K562 (cell line): ENCODE measurements around the gene POLD4. TPM values are rescaled to one million over a fixed set of nuclear protein-coding genes. Genes with fewer than 3 reads are reported as not detected.

Experiments
- ATAC-seq: fragments of 200-7000 bp; cut with Tn5 transposase; 3 replicates; pipeline ENCODE4 v1.9.1; 2020; ENCODE audit warnings: moderate library complexity
- BruUV-seq: library from RNA; stranded (reverse); fragments of 400-500 nt; replicated peaks from 2 replicates; lab custom pipeline; 2021; lab: Mats Ljungman, UMichigan
- CTCF ChIA-PET: fragments of 300-600 bp; formaldehyde crosslinking; extraction: SDS; loops from one replicate; lab custom pipeline; 2021; ENCODE audit warnings: low intra/inter-chr PET ratio; lab: Yijun Ruan, JAX
- POLR2A ChIA-PET: fragments of 300-600, 350-650 bp; sonication (Branson Sonifier 250); formaldehyde crosslinking; extraction: SDS; loops from one replicate; lab custom pipeline; 2021; ENCODE audit warnings: antibody characterized with exemption, inconsistent platforms; lab: Yijun Ruan, JAX
- DNase-seq, 4 experiments: peaks; one replicate each; pipeline versions ENCODE4 v3.0.0 to v3.0.0-alpha.2; 2011 to 2018; ENCODE audit warnings: low spot score in 3 of 4, mixed read lengths in 3 of 4; ENCODE audit errors: extremely low read depth in 1 of 4
- FAIRE-seq: peaks from 2 replicates; lab custom pipeline; 2011; peaks lifted over from hg19 to GRCh38; lab: Jason Lieb, UNC
- H2AFZ ChIP-seq: 2 replicates; pipeline ENCODE4 v1.6.0; 2011; ENCODE audit warnings: low read depth, low read length, control low read depth, inconsistent platforms
- H3K27ac ChIP-seq: fragments of 200-600 bp; 3 replicates; pipeline ENCODE4 v1.8.0; 2011; ENCODE audit warnings: low read depth, mild to moderate bottlenecking, control low read depth, inconsistent platforms, low read length, moderate library complexity, mixed read lengths; ENCODE audit errors: extremely low read depth
- H3K27me3 ChIP-seq, 2 experiments: fragments of 300-600 bp in 1 of 2; 2 replicates in 1 of 2; 3 replicates in 1 of 2; pipeline versions ENCODE4 v1.6.0 to v1.8.0; 2011; ENCODE audit warnings: inconsistent platforms in 2 of 2, low read length in 2 of 2, mild to moderate bottlenecking in 1 of 2, mixed read lengths in 1 of 2, moderate library complexity in 1 of 2; ENCODE audit not compliant: control insufficient read depth in 2 of 2, insufficient read depth in 2 of 2
- H3K36me3 ChIP-seq: fragments of 300-600 bp; 3 replicates; pipeline ENCODE4 v1.8.0; 2011; ENCODE audit warnings: mild to moderate bottlenecking, low read length, inconsistent platforms; ENCODE audit not compliant: control insufficient read depth, insufficient read depth
- H3K4me1 ChIP-seq, 2 experiments: fragments of 200-600 bp in 1 of 2; replicated peaks in 1 of 2; 2 replicates in 1 of 2; 3 replicates in 1 of 2; pipeline versions ENCODE4 v1.5.1 to v1.8.0; 2011; ENCODE audit warnings: inconsistent platforms in 2 of 2, low read length in 2 of 2, mild to moderate bottlenecking in 1 of 2, mixed read lengths in 1 of 2, moderate library complexity in 1 of 2; ENCODE audit not compliant: control insufficient read depth in 2 of 2, insufficient read depth in 2 of 2
- H3K4me2 ChIP-seq: 2 replicates; pipeline ENCODE4 v1.6.1; 2011; ENCODE audit warnings: low read length, control low read depth, inconsistent platforms, mixed read lengths; ENCODE audit not compliant: insufficient read depth
- H3K4me3 ChIP-seq: fragments of 200-600 bp; sonication (generic), shearing (Covaris generic); 2 replicates; pipeline ENCODE4 v1.5.1; 2016; ENCODE audit warnings: control low read depth, inconsistent platforms
- H3K79me2 ChIP-seq: fragments of 200-600 bp; 3 replicates; pipeline ENCODE4 v1.8.0; 2011; ENCODE audit warnings: low read length, inconsistent platforms; ENCODE audit not compliant: control insufficient read depth, insufficient read depth
- H3K9ac ChIP-seq, 2 experiments: 2 replicates each; pipeline versions ENCODE4 v1.6.0 to v1.6.1; 2011; ENCODE audit warnings: low read depth in 2 of 2, low read length in 2 of 2, control low read depth in 1 of 2, inconsistent platforms in 1 of 2, mild to moderate bottlenecking in 1 of 2, mixed read lengths in 1 of 2; ENCODE audit not compliant: insufficient read depth in 1 of 2
- H3K9me1 ChIP-seq: one replicate; pipeline ENCODE4 v1.6.0; 2011; ENCODE audit warnings: inconsistent platforms, mild to moderate bottlenecking, low read length, moderate library complexity; ENCODE audit not compliant: control insufficient read depth, insufficient read depth
- H3K9me3 ChIP-seq: replicated peaks from 2 replicates; pipeline ENCODE4 v1.5.1; 2011; ENCODE audit warnings: low read depth, low read length, inconsistent platforms; ENCODE audit not compliant: control insufficient read depth, insufficient read depth
- H4K20me1 ChIP-seq: replicated peaks from 2 replicates; pipeline ENCODE4 v1.6.1; 2011; ENCODE audit warnings: low read length, inconsistent platforms, mixed read lengths; ENCODE audit not compliant: control insufficient read depth, insufficient read depth
- DPF2 ChIP-seq: fragments of 450-650 bp; IDR thresholded peaks from 2 replicates; pipeline ENCODE4 v1.6.1; 2016
- MECOM ChIP-seq: fragments of 250-450 bp; sonication (Bioruptor Pico); IDR thresholded peaks from 2 replicates; pipeline ENCODE4 v1.8.0; 2022; ENCODE audit warnings: inconsistent platforms
- MTA3 ChIP-seq: fragments of 450-650 bp; formaldehyde crosslinking; IDR thresholded peaks from 2 replicates; pipeline ENCODE4 v1.6.1; 2017; ENCODE audit warnings: mild to moderate bottlenecking, borderline replicate concordance
- OTX1 ChIP-seq: fragments of 450-650 bp; formaldehyde crosslinking; IDR thresholded peaks from 2 replicates; pipeline ENCODE4 v1.4.0; 2022; ENCODE audit warnings: mild to moderate bottlenecking
- SMARCC2 ChIP-seq: fragments of 450-650 bp; IDR thresholded peaks from 2 replicates; pipeline ENCODE4 v1.6.1; 2017; ENCODE audit warnings: antibody characterized with exemption, moderate library complexity, mild to moderate bottlenecking, low read depth
- ZNF121 ChIP-seq: sonication (generic); formaldehyde crosslinking; conservative IDR thresholded peaks from 2 replicates; pipeline ENCODE4 v1.8.0; 2022; ENCODE audit warnings: missing genetic modification reagents
- WGBS: fragments of 100-300 bp; shearing (Covaris generic); methylation state at CpG from one replicate; pipeline ENCODE4 v1.1.6; 2016; ENCODE audit warnings: low coverage, mixed read lengths; ENCODE audit not compliant: insufficient coverage; ENCODE audit errors: missing lambda C conversion rate; 5-methylcytosine and 5-hydroxymethylcytosine counted together
- in situ Hi-C: fragments of 300-500 bp; cut with MboI; formaldehyde crosslinking; loops from 4 replicates; pipeline ENCODE4 v1.15.0; 2018; ENCODE audit warnings: inconsistent platforms, mixed read lengths
- intact Hi-C: fragments of 100-400 bp; cut with micrococcal nuclease; formaldehyde crosslinking; loops from 2 replicates; pipeline ENCODE4 v1.14.2; 2022
- polyA plus RNA-seq, 8 experiments: library from polyadenylated mRNA; depleted of rRNA in 4 of 8; stranded (reverse) in 5 of 8; unstranded in 3 of 8; fragments of >200 nt; fragmentation: Nextera tagmentation in 2 of 8; fragmentation: Illumina TruSeq in 1 of 8; extraction: Ambion mirVana in 2 of 8; extraction: Trizol in 1 of 8; gene quantifications; 2 replicates each; pipeline versions ENCODE4 v1.2.1 to v1.2.3, GENCODE V29; 2011 to 2014; ENCODE audit warnings: inconsistent platforms in 1 of 8, missing spikeins in 1 of 8
- total RNA-seq, 7 experiments: library from RNA; depleted of rRNA in 6 of 7; stranded (reverse); fragments of >200 nt in 6 of 7; fragmentation: Illumina TruSeq in 2 of 7; extraction: Trizol in 2 of 7; gene quantifications; 2 replicates each; pipeline versions ENCODE4 v1.2.1 to v1.2.3, GENCODE V29; 2011 to 2021; ENCODE audit warnings: low replicate concordance in 1 of 7
- TF ChIP-seq, protein P1 (sequence below), 2 experiments: fragments of 450-650 bp in 1 of 2; sonication (generic) in 1 of 2; formaldehyde crosslinking; conservative IDR thresholded peaks; 2 replicates each; pipeline versions ENCODE4 v1.4.0 to v1.8.1; 2020 to 2022; ENCODE audit warnings: mild to moderate bottlenecking in 1 of 2, missing genetic modification reagents in 1 of 2

Gene POLD4
- total and polyA plus RNA-seq, 9 of the 15 experiments (the other 6 are each of a cell fraction or from before 2014, with no cell fraction given): 5.8 to 64.5 (median 18.3) TPM

DNA sequence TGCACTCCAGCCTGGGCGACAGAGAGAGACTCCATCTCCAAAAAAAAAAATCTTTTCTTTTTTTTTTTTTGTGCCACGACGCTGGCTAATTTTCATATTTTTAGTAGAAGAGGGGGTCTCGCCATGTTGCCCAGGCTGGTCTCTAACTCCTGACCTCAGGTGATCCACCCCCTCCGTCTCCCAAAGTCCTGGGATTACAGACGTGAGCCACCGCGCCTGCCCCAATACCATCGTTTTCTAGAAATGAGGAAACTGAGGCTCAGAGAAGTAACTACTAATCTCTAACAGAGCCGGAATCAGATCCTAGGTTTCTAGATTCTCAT lies 36.5 kb downstream of the POLD4 start:
- H3K9ac ChIP-seq: peak overlapping the region; percentile 80 to 93
- H2AFZ ChIP-seq: peak overlapping the region; percentile 95
- H3K36me3 ChIP-seq: no peaks in the 10 kb centered on the region; the same call in 2 of the 3 replicates
- FAIRE-seq (peak; percentile 48), DNase-seq (no peak), ATAC-seq (no peak)
- in situ Hi-C loops: loop anchor here (5.0 kb wide), 1 partner anchor 235 kb away; no protein-coding TSS in a partner anchor
- peak overlapping the region; percentile 80 for H3K27ac ChIP-seq
- POLR2A ChIA-PET: interaction anchor here (0.6 to 1.7 kb wide), 14 partner anchors 28 to 1596 kb away, joined by 4 to 10 read pairs (median 5); partner anchors contain the start of genes ANKRD13D, CLCF1, GRK2 and POLD4
- peak; percentile 43 for TF ChIP-seq ZNF121 (CRISPR knock-in tag)
- TF ChIP-seq, protein P1, sequence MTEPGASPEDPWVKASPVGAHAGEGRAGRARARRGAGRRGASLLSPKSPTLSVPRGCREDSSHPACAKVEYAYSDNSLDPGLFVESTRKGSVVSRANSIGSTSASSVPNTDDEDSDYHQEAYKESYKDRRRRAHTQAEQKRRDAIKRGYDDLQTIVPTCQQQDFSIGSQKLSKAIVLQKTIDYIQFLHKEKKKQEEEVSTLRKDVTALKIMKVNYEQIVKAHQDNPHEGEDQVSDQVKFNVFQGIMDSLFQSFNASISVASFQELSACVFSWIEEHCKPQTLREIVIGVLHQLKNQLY (CRISPR knock-in tag; conservative IDR thresholded peaks at IDR 0.05): no peak
- TF ChIP-seq SMARCC2: 0 out of 2 replicates have a peak, but pooled peaks have one; percentile 30
- peak; percentile 9; the same call in 1 of the 2 replicates for TF ChIP-seq DPF2
- TF ChIP-seq OTX1 (CRISPR knock-in tag): no peak
- no peak for TF ChIP-seq MTA3
- 0 out of 2 replicates have a peak, but pooled peaks have one; percentile 57 for TF ChIP-seq MECOM (CRISPR knock-in tag)
- H3K27me3 ChIP-seq: no peaks in the 10 kb centered on the region
- H3K4me1 ChIP-seq: peaks cover 37 to 41% of the 10 kb centered on the region in 2 experiments
- intact Hi-C loops: loop anchor here (1.0 to 2.0 kb wide), 4 partner anchors 28 to 236 kb away; partner anchors contain the start of gene ANKRD13D
- no TSS peak for BruUV-seq
- peaks cover 6% of the 10 kb centered on the region; the same call in 1 of the 3 replicates for H3K79me2 ChIP-seq
- peak overlapping the region; percentile 87 for H3K4me2 ChIP-seq
- H3K9me1 ChIP-seq: no peaks in the 10 kb centered on the region
- H3K4me3 ChIP-seq: peak overlapping the region; percentile 57
- WGBS: 0% methylated on average over 7 of the region's 10 CpGs
- H4K20me1 ChIP-seq: no peaks in the 10 kb centered on the region
- CTCF ChIA-PET: interaction anchor here (0.6 to 3.1 kb wide), 9 partner anchors 27 to 399 kb away, joined by 3 to 35 read pairs (median 7); partner anchors contain the start of genes ANKRD13D and GRK2
- no peaks in the 10 kb centered on the region for H3K9me3 ChIP-seq
